Type B pancreatic cell (in vitro differentiated cells): ENCODE results near the gene DNAH7. TPM values are rescaled to one million over a fixed set of nuclear protein-coding genes. Genes with fewer than 3 reads are reported as not detected.

Experiments used
- DNase-seq: peaks from one replicate; pipeline ENCODE4 v3.0.0; 2021; ENCODE audit warnings: mixed read lengths; ENCODE audit not compliant: unreplicated experiment; ENCODE audit errors: extremely low spot score
- H3K27ac Mint-ChIP-seq: 2 replicates; pipeline ENCODE4 v1.8.0; 2021; ENCODE audit warnings: mild to moderate bottlenecking, mixed read lengths
- H3K27me3 Mint-ChIP-seq: 2 replicates; pipeline ENCODE4 v1.8.0; 2021; ENCODE audit warnings: mixed read lengths
- H3K36me3 Mint-ChIP-seq: 2 replicates; pipeline ENCODE4 v1.8.0; 2021; ENCODE audit warnings: mixed read lengths
- H3K4me1 Mint-ChIP-seq: one replicate; pipeline ENCODE4 v1.8.0; 2021; ENCODE audit warnings: mixed read lengths; ENCODE audit not compliant: unreplicated experiment
- H3K4me3 Mint-ChIP-seq: 2 replicates; pipeline ENCODE4 v1.8.0; 2021; ENCODE audit warnings: mild to moderate bottlenecking, mixed read lengths
- H3K9me3 Mint-ChIP-seq: 2 replicates; pipeline ENCODE4 v1.8.0; 2021; ENCODE audit warnings: mixed read lengths
- CTCF ChIP-seq: fragments of 200-600 bp; sonication (generic); conservative IDR thresholded peaks from 2 replicates; pipeline ENCODE4 v1.5.0; 2021; ENCODE audit warnings: antibody characterized with exemption, mild to moderate bottlenecking
- total RNA-seq: library from RNA; stranded (reverse); gene quantifications from 2 replicates; pipeline ENCODE4 v1.2.1, GENCODE V29; 2021; ENCODE audit warnings: low replicate concordance

The DNAH7 gene
- total RNA-seq, 1 donor from 2014 or later: 7.5 TPM

- H3K9me3 Mint-ChIP-seq: no peaks in the 10 kb centered on the region
- no peaks in the 10 kb centered on the region for H3K36me3 Mint-ChIP-seq
- no peaks in the 10 kb centered on the region for H3K4me1 Mint-ChIP-seq
- H3K27me3 Mint-ChIP-seq: no peaks in the 10 kb centered on the region
- no peak for DNase-seq
- H3K4me3 Mint-ChIP-seq: no peak overlapping the region
- no peak overlapping the region for H3K27ac Mint-ChIP-seq
- TF ChIP-seq CTCF: no peak
Observed at GRCh38 chr2:195998070-195998469, 70.6 kb downstream of the DNAH7 start.

DNA sequence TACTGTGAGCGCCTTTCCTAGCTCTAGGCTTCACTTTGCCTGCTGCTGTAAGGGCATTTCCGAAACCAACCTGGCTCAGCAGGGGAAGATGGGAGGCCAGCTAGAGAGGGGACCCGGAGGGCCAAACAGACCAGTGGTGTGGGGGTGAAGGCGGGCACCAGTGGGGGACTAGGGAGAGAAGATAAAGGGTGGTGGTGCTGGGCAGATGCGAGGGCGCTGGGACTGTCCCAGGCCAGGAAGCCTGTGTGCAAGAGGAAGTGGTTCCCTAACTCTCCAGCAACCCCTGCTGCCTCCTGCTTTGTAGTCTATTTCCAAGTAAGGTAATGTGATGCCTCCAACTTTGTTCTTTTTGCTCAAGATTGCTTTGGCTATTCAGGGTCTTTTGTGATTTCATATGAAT is 73.1 kb downstream of the DNAH7 start:
- Mint-ChIP-seq H3K27ac (no peak overlapping the region), H3K27me3 (no peaks in the 10 kb centered on the region), H3K36me3 (no peaks in the 10 kb centered on the region), H3K4me3 (no peak overlapping the region), H3K4me1 (no peaks in the 10 kb centered on the region), H3K9me3 (no peaks in the 10 kb centered on the region)
- no peak for TF ChIP-seq CTCF
- no peak for DNase-seq

- H3K4me1 Mint-ChIP-seq: no peaks in the 10 kb centered on the region
- no peak for DNase-seq
- no peaks in the 10 kb centered on the region for H3K9me3 Mint-ChIP-seq
- H3K4me3 Mint-ChIP-seq: no peak overlapping the region
- no peaks in the 10 kb centered on the region for H3K27me3 Mint-ChIP-seq
- H3K36me3 Mint-ChIP-seq: no peaks in the 10 kb centered on the region
- no peak for TF ChIP-seq CTCF
- H3K27ac Mint-ChIP-seq: no peak overlapping the region
Observed at GRCh38 chr2:195993623-195994022, 75.0 kb downstream of the DNAH7 start.

GRCh38 chr2:195985741-195986140 is 82.9 kb downstream of the DNAH7 start:
- no peaks in the 10 kb centered on the region for H3K9me3 Mint-ChIP-seq
- no peak for DNase-seq
- H3K4me1 Mint-ChIP-seq: no peaks in the 10 kb centered on the region
- no peak for TF ChIP-seq CTCF
- H3K4me3 Mint-ChIP-seq: no peak overlapping the region
- no peak overlapping the region for H3K27ac Mint-ChIP-seq
- peaks cover 3% of the 10 kb centered on the region for H3K27me3 Mint-ChIP-seq
- H3K36me3 Mint-ChIP-seq: no peaks in the 10 kb centered on the region

DNA sequence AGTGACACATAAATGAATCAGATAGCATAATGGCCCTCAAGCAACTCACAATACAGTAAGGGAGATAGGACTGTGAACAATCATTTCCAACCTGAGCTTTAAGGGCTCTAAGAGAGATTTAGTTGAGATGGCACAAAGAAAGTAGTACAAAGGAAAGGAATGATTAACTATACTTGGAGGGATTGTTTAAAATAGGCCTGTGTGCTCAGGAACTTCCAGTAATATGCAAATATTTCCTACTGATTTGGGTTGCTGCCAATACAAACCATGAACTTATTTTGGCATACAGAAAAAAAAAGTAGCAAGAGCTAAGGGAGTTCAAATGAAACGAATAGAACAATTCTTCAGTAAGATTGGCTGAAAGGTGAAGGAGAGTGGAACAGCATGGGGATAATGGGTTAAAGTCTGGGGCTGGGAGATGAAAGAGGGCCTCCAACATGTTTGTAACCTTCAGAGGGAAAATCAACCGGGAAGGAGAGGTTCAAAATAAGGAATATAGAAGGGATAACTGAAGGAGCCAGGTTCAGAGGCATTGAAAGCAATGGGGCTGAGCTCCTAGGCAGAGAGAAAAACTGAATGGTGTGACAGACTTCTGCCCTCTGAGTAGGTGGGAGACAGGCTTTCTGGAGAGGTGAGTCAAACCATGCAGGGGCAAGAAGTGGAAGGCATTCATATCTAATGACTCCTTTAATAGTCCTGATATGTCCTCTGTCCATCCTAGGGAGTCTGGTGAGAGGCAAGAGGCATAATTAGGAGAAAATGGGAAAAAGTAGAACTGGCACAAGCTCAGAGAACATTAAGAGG is 83.5 kb downstream of the DNAH7 start:
- DNase-seq: no peak

More for the DNA sequence above, 83.5 kb downstream of the DNAH7 start:
- Mint-ChIP-seq H3K9me3 (no peaks in the 10 kb centered on the region), H3K4me3 (no peak overlapping the region), H3K27ac (no peak overlapping the region), H3K36me3 (no peaks in the 10 kb centered on the region), H3K27me3 (peaks cover 3% of the 10 kb centered on the region), H3K4me1 (no peaks in the 10 kb centered on the region)
- TF ChIP-seq CTCF: no peak
